K562 (cell line): ENCODE measurements around the gene IQGAP3. TPM values are rescaled to one million over a fixed set of nuclear protein-coding genes. Genes with fewer than 3 reads are reported as not detected.

Experiments
- BRD9 ChIP-seq: fragments of 450-650 bp; IDR thresholded peaks from 2 replicates; pipeline ENCODE4 v1.6.1; 2018; ENCODE audit warnings: low read depth; ENCODE audit not compliant: partially characterized antibody
- CCNT2 ChIP-seq: IDR thresholded peaks from 2 replicates; pipeline ENCODE4 v1.6.1; 2011; ENCODE audit warnings: borderline replicate concordance, low read depth, mild to moderate bottlenecking, moderate library complexity, mixed read lengths, low read length; ENCODE audit not compliant: insufficient read length; ENCODE audit errors: extremely low read depth
- ELF1 ChIP-seq: fragments of 200-800 bp; sonication (Bioruptor generic); IDR thresholded peaks from 2 replicates; pipeline ENCODE4 v1.6.1; 2016; ENCODE audit warnings: missing genetic modification characterization, missing compliant biosample characterization
- ELF2 ChIP-seq: fragments of 250-450 bp; sonication (Bioruptor Pico); IDR thresholded peaks from 2 replicates; pipeline ENCODE4 v1.5.0; 2021; ENCODE audit warnings: mild to moderate bottlenecking
- HBP1 ChIP-seq: fragments of 450-650 bp; formaldehyde crosslinking; IDR thresholded peaks from 2 replicates; pipeline ENCODE4 v1.4.0; 2022; ENCODE audit warnings: missing genetic modification characterization
- HMGN3 ChIP-seq: IDR thresholded peaks from 2 replicates; pipeline ENCODE4 v1.6.1; 2011; ENCODE audit warnings: borderline replicate concordance, low read depth, mild to moderate bottlenecking, mixed read lengths, low read length; ENCODE audit not compliant: insufficient read length; ENCODE audit errors: extremely low read depth
- HNRNPL ChIP-seq: fragments of 200-400 bp; formaldehyde crosslinking; IDR thresholded peaks from 2 replicates; pipeline ENCODE4 v1.6.1; 2017; ENCODE audit warnings: low read depth, mild to moderate bottlenecking, low read length
- KLF1 ChIP-seq: fragments of 450-650 bp; IDR thresholded peaks from 2 replicates; pipeline ENCODE4 v1.6.1; 2016; ENCODE audit warnings: missing genetic modification characterization, missing compliant biosample characterization
- KLF13 ChIP-seq: fragments of 450-650 bp; IDR thresholded peaks from 2 replicates; pipeline ENCODE4 v1.6.1; 2016; ENCODE audit warnings: missing genetic modification characterization, low read depth, mild to moderate bottlenecking, missing compliant biosample characterization, moderate library complexity, borderline replicate concordance
- L3MBTL2 ChIP-seq: fragments of 450-650 bp; IDR thresholded peaks from 2 replicates; pipeline ENCODE4 v1.6.1; 2016; ENCODE audit warnings: mild to moderate bottlenecking, moderate library complexity
- NFIC ChIP-seq: fragments of 450-650 bp; IDR thresholded peaks from 2 replicates; pipeline ENCODE4 v1.6.1; 2017; ENCODE audit warnings: mild to moderate bottlenecking, inconsistent platforms
- PML ChIP-seq: IDR thresholded peaks from 2 replicates; pipeline ENCODE4 v1.6.1; 2012; ENCODE audit warnings: low read length, inconsistent platforms
- POLR2B ChIP-seq: fragments of 450-650 bp; IDR thresholded peaks from 2 replicates; pipeline ENCODE4 v1.6.1; 2018; ENCODE audit warnings: low read depth; ENCODE audit not compliant: partially characterized antibody
- POLR2G ChIP-seq: fragments of 200-400 bp; formaldehyde crosslinking; IDR thresholded peaks from 2 replicates; pipeline ENCODE4 v1.6.1; 2017; ENCODE audit warnings: low read depth, mild to moderate bottlenecking, antibody characterized with exemption, low read length, moderate library complexity
- RBFOX2 ChIP-seq: fragments of 200-400 bp; formaldehyde crosslinking; IDR thresholded peaks from 2 replicates; pipeline ENCODE4 v1.6.1; 2017; ENCODE audit warnings: low read depth, mild to moderate bottlenecking, low read length, moderate library complexity
- SAFB ChIP-seq: fragments of 200-400 bp; formaldehyde crosslinking; IDR thresholded peaks from 2 replicates; pipeline ENCODE4 v1.6.1; 2017; ENCODE audit warnings: low read depth, low read length, borderline replicate concordance
- SAP30 ChIP-seq: fragments of 200-600 bp; sonication (generic); IDR thresholded peaks from 2 replicates; pipeline ENCODE4 v1.6.1; 2012; ENCODE audit warnings: borderline replicate concordance, low read depth, mild to moderate bottlenecking, moderate library complexity, low read length, control low read depth, inconsistent platforms; ENCODE audit not compliant: insufficient read depth, poor library complexity, severe bottlenecking
- SPI1 ChIP-seq: IDR thresholded peaks from 2 replicates; pipeline ENCODE4 v1.6.1; 2011; ENCODE audit warnings: low read depth, low read length, control low read depth, borderline replicate concordance
- SRSF9 ChIP-seq: fragments of 200-400 bp; formaldehyde crosslinking; IDR thresholded peaks from 2 replicates; pipeline ENCODE4 v1.6.1; 2017; ENCODE audit warnings: low read depth, low read length, borderline replicate concordance
- SUPT5H ChIP-seq: fragments of 450-650 bp; IDR thresholded peaks from 2 replicates; pipeline ENCODE4 v1.6.1; 2016
- TBL1XR1 ChIP-seq, 2 experiments: IDR thresholded peaks; 2 replicates each; pipeline ENCODE4 v1.6.1; 2012; ENCODE audit warnings: improper control_type of control experiment in 2 of 2, low read length in 2 of 2, mild to moderate bottlenecking in 1 of 2
- THRB ChIP-seq: fragments of 450-650 bp; formaldehyde crosslinking; conservative IDR thresholded peaks from 2 replicates; pipeline ENCODE4 v1.4.0; 2022; ENCODE audit warnings: mild to moderate bottlenecking, missing genetic modification characterization
- ZBTB9 ChIP-seq: fragments of 450-650 bp; formaldehyde crosslinking; IDR thresholded peaks from 2 replicates; pipeline ENCODE4 v1.4.0; 2020; ENCODE audit warnings: mild to moderate bottlenecking, moderate library complexity
- ZNF77 ChIP-seq: fragments of 250-450 bp; sonication (Bioruptor Pico); IDR thresholded peaks from 2 replicates; pipeline ENCODE4 v1.5.0; 2020
- polyA plus RNA-seq, 8 experiments: library from polyadenylated mRNA; depleted of rRNA in 4 of 8; stranded (reverse) in 5 of 8; unstranded in 3 of 8; fragments of >200 nt; fragmentation: Nextera tagmentation in 2 of 8; fragmentation: Illumina TruSeq in 1 of 8; extraction: Ambion mirVana in 2 of 8; extraction: Trizol in 1 of 8; gene quantifications; 2 replicates each; pipeline versions ENCODE4 v1.2.1 to v1.2.3, GENCODE V29; 2011 to 2014; ENCODE audit warnings: inconsistent platforms in 1 of 8, missing spikeins in 1 of 8
- total RNA-seq, 7 experiments: library from RNA; depleted of rRNA in 6 of 7; stranded (reverse); fragments of >200 nt in 6 of 7; fragmentation: Illumina TruSeq in 2 of 7; extraction: Trizol in 2 of 7; gene quantifications; 2 replicates each; pipeline versions ENCODE4 v1.2.1 to v1.2.3, GENCODE V29; 2011 to 2021; ENCODE audit warnings: low replicate concordance in 1 of 7

The IQGAP3 gene
- total and polyA plus RNA-seq, 9 of the 15 experiments (the other 6 are each of a cell fraction or from before 2014, with no cell fraction given), result 1.4 to 16.6 (median 11.9) TPM

GRCh38 chr1:156591432-156592157, 19.2 kb upstream of the IQGAP3 start, which contains the start of gene NAXE (continued):
- TF ChIP-seq HMGN3 (peak; percentile 72), RBFOX2 (peak; percentile 88), ZNF77 (CRISPR knock-in tag) (no peak), HBP1 (CRISPR knock-in tag) (0 out of 2 replicates have a peak, but pooled peaks have one; percentile 41), POLR2G (peak; percentile 95), TBL1XR1 (IDR thresholded peaks at IDR 0.05; ENCODE audit: low read length in 2 of 2) (0 out of 4 replicates have a peak, but pooled peaks of 1 of the 2 experiments have one; percentile 19), HNRNPL (0 out of 2 replicates have a peak, but pooled peaks have one; percentile 61), SPI1 (0 out of 2 replicates have a peak, but pooled peaks have one; percentile 0), L3MBTL2 (peak; percentile 79), NFIC (0 out of 2 replicates have a peak, but pooled peaks have one; percentile 21), POLR2B (peak; percentile 90), CCNT2 (peak; percentile 76), SAFB (peak; percentile 87), BRD9 (peak; percentile 54), SRSF9 (no peak), ELF2 (CRISPR knock-in tag) (0 out of 2 replicates have a peak, but pooled peaks have one; percentile 70), KLF13 (tag) (0 out of 2 replicates have a peak, but pooled peaks have one; percentile 21), ELF1 (tag) (peak; percentile 75), SAP30 (peak; percentile 59), PML (peak; percentile 68; the same call in 1 of the 2 replicates), SUPT5H (peak; percentile 87), ZBTB9 (0 out of 2 replicates have a peak, but pooled peaks have one; percentile 37), THRB (no peak), KLF1 (0 out of 2 replicates have a peak, but pooled peaks have one; percentile 18)
